SK-N-SH (cell line): ENCODE measurements around the gene CGGBP1.

Experiments
- CHD2 ChIP-seq: fragments of 150-350 bp; IDR thresholded peaks from 2 replicates; pipeline ENCODE4 v1.6.1; 2018; ENCODE audit warnings: low read length; ENCODE audit not compliant: partially characterized antibody
- CTCF ChIP-seq: fragments of 200-600 bp; sonication (generic); IDR thresholded peaks from 2 replicates; pipeline ENCODE4 v1.6.1; 2017; ENCODE audit warnings: antibody characterized with exemption, mild to moderate bottlenecking, moderate library complexity
- POLR2AphosphoS5 ChIP-seq: IDR thresholded peaks from 2 replicates; pipeline ENCODE4 v1.6.1; 2012; ENCODE audit warnings: low read depth, low read length
- RAD21 ChIP-seq: IDR thresholded peaks from 2 replicates; pipeline ENCODE4 v1.6.1; 2012; ENCODE audit warnings: mild to moderate bottlenecking, low read length
- TCF12 ChIP-seq: IDR thresholded peaks from 2 replicates; pipeline ENCODE4 v1.4.0; 2012
- USF1 ChIP-seq: IDR thresholded peaks from 2 replicates; pipeline ENCODE4 v1.4.0; 2012; ENCODE audit warnings: low read depth, borderline replicate concordance
- TF ChIP-seq, protein P1 (sequence below): IDR thresholded peaks from 2 replicates; pipeline ENCODE4 v1.4.0; 2012; ENCODE audit warnings: low read depth

DNA sequence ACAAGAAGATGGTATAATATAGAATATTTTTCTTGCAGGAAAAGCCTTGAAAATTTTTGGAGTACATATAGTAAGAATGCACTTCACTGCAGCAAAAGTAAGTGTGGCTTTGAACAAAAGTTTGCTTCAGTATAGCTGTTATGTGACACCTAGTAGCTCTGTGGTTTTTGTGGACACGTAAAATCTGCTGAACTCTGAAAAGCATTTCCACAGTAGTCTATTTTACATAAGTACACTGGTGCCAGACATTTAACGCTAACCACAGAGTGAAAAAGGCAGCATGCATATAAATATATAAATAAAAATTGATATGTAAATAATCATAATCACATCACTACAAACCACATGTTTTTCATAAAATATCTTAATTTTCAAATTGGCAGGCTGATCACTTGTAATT lies 39.8 kb downstream of the CGGBP1 start:
- TF ChIP-seq CTCF (no peak), TCF12 (no peak), CHD2 (no peak), RAD21 (no peak), POLR2AphosphoS5 (no peak), USF1 (no peak)
- TF ChIP-seq, protein P1, sequence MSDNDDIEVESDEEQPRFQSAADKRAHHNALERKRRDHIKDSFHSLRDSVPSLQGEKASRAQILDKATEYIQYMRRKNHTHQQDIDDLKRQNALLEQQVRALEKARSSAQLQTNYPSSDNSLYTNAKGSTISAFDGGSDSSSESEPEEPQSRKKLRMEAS, result no peak
